ENCODE data around the gene SLC7A14. TPM values are rescaled to one million over a fixed set of nuclear protein-coding genes. Genes with fewer than 3 reads are reported as not detected.

The SLC7A14 gene
- total RNA-seq, 1 experiment from 2014 or later, result not detected

- H3K36me3 Mint-ChIP-seq (ENCODE audit: insufficient read depth, unreplicated experiment), result peaks cover 11% of the 10 kb centered on the region
- no peaks in the 10 kb centered on the region for H3K9me3 Mint-ChIP-seq (ENCODE audit: low read depth, unreplicated experiment)
- H3K27ac Mint-ChIP-seq (ENCODE audit: unreplicated experiment), result no peak overlapping the region
- BruUV-seq (replicated peaks), result no TSS peak
- no peaks in the 10 kb centered on the region for H3K27me3 Mint-ChIP-seq (ENCODE audit: unreplicated experiment)
- peaks cover 8% of the 10 kb centered on the region for H3K4me1 Mint-ChIP-seq (ENCODE audit: low read depth, unreplicated experiment)
- no peak overlapping the region for H3K4me3 Mint-ChIP-seq (ENCODE audit: low read depth, unreplicated experiment)
- no peak for DNase-seq
- TF ChIP-seq CTCF (IDR thresholded peaks at IDR 0.05; ENCODE audit: unreplicated experiment), result no peak
- CTCF ChIA-PET, result interaction anchor here (1.0 to 10.5 kb wide), 3 partner anchors 21 to 395 kb away, joined by 3 to 168 read pairs (median 3); no protein-coding TSS in a partner anchor
- intact Hi-C loops (cut with micrococcal nuclease; ENCODE audit: unreplicated experiment), result loop anchor here (10.0 kb wide), 1 partner anchor 652 kb away; the partner anchor contains the start of genes ACTRT3 and TERC
Observed at GRCh38 chr3:170417090-170417489, 168.8 kb downstream of the SLC7A14 start.

DNA sequence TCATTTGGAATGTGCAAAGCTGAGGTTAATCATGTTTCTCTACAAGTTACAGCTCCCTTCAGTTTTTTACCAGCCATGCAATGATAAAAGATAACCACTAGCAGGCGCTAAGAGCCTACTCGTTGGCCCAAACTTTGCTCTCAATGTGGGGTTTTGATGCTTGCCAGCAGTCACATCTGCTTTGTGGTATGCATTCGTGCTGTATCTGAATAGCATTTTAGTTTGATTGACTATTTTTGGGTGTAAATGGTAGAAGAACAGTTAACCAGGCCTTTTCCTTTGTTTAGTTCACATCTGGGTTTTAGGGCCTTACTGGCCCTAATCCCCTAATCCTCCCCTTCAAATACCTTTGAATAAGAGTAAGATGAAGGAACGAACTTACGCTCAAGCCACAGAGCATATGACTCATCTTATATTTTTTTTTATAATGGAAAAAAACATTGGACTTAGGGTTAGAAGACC, 171.6 kb downstream of the SLC7A14 start:
- intact Hi-C loops (cut with micrococcal nuclease; ENCODE audit: unreplicated experiment), result loop anchor here (1.0 to 10.0 kb wide), 6 partner anchors 85 to 649 kb away; partner anchors contain the start of genes ACTRT3 and TERC
- no peaks in the 10 kb centered on the region for H3K9me3 Mint-ChIP-seq (ENCODE audit: low read depth, unreplicated experiment)

GRCh38 chr3:170413291-170413690, 172.6 kb downstream of the SLC7A14 start:
- Mint-ChIP-seq H3K27ac (ENCODE audit: unreplicated experiment) (no peak overlapping the region), H3K36me3 (ENCODE audit: insufficient read depth, unreplicated experiment) (peaks cover 3% of the 10 kb centered on the region), H3K27me3 (ENCODE audit: unreplicated experiment) (no peaks in the 10 kb centered on the region), H3K4me3 (ENCODE audit: low read depth, unreplicated experiment) (no peak overlapping the region), H3K9me3 (ENCODE audit: low read depth, unreplicated experiment) (no peaks in the 10 kb centered on the region), H3K4me1 (ENCODE audit: low read depth, unreplicated experiment) (peaks cover 4% of the 10 kb centered on the region)
- CTCF ChIA-PET, result interaction anchor here (0.6 to 10.5 kb wide), 11 partner anchors 73 to 435 kb away, joined by 3 to 168 read pairs (median 4); no protein-coding TSS in a partner anchor
- BruUV-seq (replicated peaks), result no TSS peak
- no peak for DNase-seq
- TF ChIP-seq CTCF (IDR thresholded peaks at IDR 0.05; ENCODE audit: unreplicated experiment), result no peak
- intact Hi-C loops (cut with micrococcal nuclease; ENCODE audit: unreplicated experiment), result loop anchor here (5.0 to 10.0 kb wide), 2 partner anchors 144 to 648 kb away; partner anchors contain the start of genes ACTRT3 and TERC

More for the DNA sequence above, 171.6 kb downstream of the SLC7A14 start:
- Mint-ChIP-seq H3K27ac (ENCODE audit: unreplicated experiment) (no peak overlapping the region), H3K27me3 (ENCODE audit: unreplicated experiment) (no peaks in the 10 kb centered on the region), H3K4me3 (ENCODE audit: low read depth, unreplicated experiment) (no peak overlapping the region), H3K36me3 (ENCODE audit: insufficient read depth, unreplicated experiment) (peaks cover 11% of the 10 kb centered on the region), H3K4me1 (ENCODE audit: low read depth, unreplicated experiment) (peaks cover 8% of the 10 kb centered on the region)
- no TSS peak for BruUV-seq (replicated peaks)
- CTCF ChIA-PET, result interaction anchor here (0.6 to 10.5 kb wide), 27 partner anchors 17 to 586 kb away, joined by 3 to 168 read pairs (median 4); no protein-coding TSS in a partner anchor
- TF ChIP-seq CTCF (IDR thresholded peaks at IDR 0.05; ENCODE audit: unreplicated experiment), result peak; percentile 97
- DNase-seq, result peak; percentile 55

DNA sequence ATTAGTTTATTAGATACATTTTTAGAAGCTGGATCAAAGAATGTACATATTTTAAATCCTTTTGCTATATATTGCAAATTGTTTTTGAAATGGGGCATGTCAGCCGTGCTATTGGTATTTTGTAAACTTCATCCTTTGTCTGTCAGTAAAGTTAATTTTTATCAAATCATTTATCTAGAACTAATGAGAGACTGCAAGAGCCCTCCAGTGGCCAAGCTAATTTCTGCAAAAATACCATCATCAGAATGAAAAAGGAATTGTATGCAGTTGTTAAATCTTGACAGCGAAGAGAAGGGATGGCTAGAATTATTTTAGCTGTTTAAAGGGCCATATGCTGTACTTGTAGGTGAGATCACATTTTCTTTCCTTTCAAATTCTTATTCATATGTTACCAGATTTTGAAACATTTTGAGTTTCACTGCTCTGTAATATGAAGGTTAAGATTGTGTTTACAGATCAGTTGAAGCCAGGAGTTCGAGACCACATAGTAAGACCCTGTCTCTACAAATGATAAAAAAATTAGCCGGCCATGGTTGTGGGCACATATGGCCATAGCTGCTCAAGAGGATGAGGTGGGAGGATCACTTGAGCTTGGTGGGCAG, 175.3 kb downstream of the SLC7A14 start:
- no peak overlapping the region for H3K4me3 Mint-ChIP-seq (ENCODE audit: low read depth, unreplicated experiment)
- no peaks in the 10 kb centered on the region for H3K9me3 Mint-ChIP-seq (ENCODE audit: low read depth, unreplicated experiment)
- intact Hi-C loops (cut with micrococcal nuclease; ENCODE audit: unreplicated experiment), result loop anchor here (1.0 to 10.0 kb wide), 4 partner anchors 100 to 646 kb away; partner anchors contain the start of genes ACTRT3 and TERC

More for the DNA sequence above, 175.3 kb downstream of the SLC7A14 start:
- H3K36me3 Mint-ChIP-seq (ENCODE audit: insufficient read depth, unreplicated experiment), result no peaks in the 10 kb centered on the region
- no peaks in the 10 kb centered on the region for H3K27me3 Mint-ChIP-seq (ENCODE audit: unreplicated experiment)
- DNase-seq, result peak; percentile 41
- no peaks in the 10 kb centered on the region for H3K4me1 Mint-ChIP-seq (ENCODE audit: low read depth, unreplicated experiment)
- no TSS peak for BruUV-seq (replicated peaks)
- no peak overlapping the region for H3K27ac Mint-ChIP-seq (ENCODE audit: unreplicated experiment)
- peak; percentile 80 for TF ChIP-seq CTCF (IDR thresholded peaks at IDR 0.05; ENCODE audit: unreplicated experiment)
- CTCF ChIA-PET, result interaction anchor here (0.6 to 10.5 kb wide), 6 partner anchors 25 to 438 kb away, joined by 3 to 168 read pairs (median 6); no protein-coding TSS in a partner anchor

Small RNA genes within 50 kb of the gene (microRNA-seq; reads per million reads assigned to microRNA genes)
- gene MIR6828, result not detected

Other genes starting within 250 kb of the SLC7A14 start
- 184 and 265 TPM in 2 replicates for gene SKIL, start 228.4 kb downstream of the SLC7A14 start, total RNA-seq (2022)
- 5.1 and 8.7 TPM in 2 replicates for gene CLDN11, start 167.2 kb downstream of the SLC7A14 start, total RNA-seq (2022)